GM21367 (cell line): ENCODE data around the gene SPDYE2B.
"Not testable (repeated sequence)": the region's sequence is repeated elsewhere in the genome, so short reads cannot be mapped to it uniquely, and the experiment has no call there.

Experiments
- ATAC-seq: cut with Tn5 transposase; IDR thresholded peaks from one replicate; pipeline ENCODE4 v1.9.1; 2021; ENCODE audit not compliant: unreplicated experiment

SPDYE2B gene

GRCh38 chr7:102698962-102699750, 49.0 kb downstream of the SPDYE2B start:
- ATAC-seq = not testable (repeated sequence)
